ENCODE results near the gene GDPD4. TPM values are rescaled to one million over a fixed set of nuclear protein-coding genes. Genes with fewer than 3 reads are reported as not detected.

The GDPD4 gene
- total RNA-seq = not detected

DNA sequence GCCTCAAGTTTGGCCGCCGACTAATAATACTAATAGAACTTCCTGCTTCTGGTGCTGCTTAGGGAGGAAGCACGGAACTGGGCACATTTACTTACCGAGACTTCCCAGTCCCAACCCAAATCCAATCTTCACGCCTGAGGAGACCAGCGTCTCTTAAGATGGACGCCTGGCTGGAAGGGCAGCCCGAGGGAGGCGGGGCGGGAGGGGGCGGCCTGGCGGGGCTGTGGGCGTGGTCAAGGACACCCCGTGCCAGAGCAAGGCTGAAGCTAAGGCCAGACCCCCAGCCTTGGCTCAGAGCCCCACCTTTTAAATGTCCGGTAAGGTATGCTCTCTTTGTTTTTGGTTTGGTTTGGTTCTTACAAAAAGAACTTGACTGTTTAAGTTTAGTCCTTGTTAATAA lies at the start of gene GDPD4:
GDPD4 (minus strand) TSS at position 177 of the 400 bp plus-strand sequence. CDS start 16,549 bp downstream, outside the sequence.
- DNase-seq (ENCODE audit: extremely low spot score) = no peak
- TF ChIP-seq CTCF (IDR thresholded peaks at IDR 0.05) = no peak
- TF ChIP-seq POLR2AphosphoS5 (IDR thresholded peaks at IDR 0.05) = no peak
- no peak for TF ChIP-seq EP300 (IDR thresholded peaks at IDR 0.05)
- TF ChIP-seq POLR2A (IDR thresholded peaks at IDR 0.05; ENCODE audit: low read depth) = no peak
- WGBS = 90% methylated on average over 14 of the region's 15 CpGs
- Histone ChIP-seq H3K27ac (replicated peaks in 1 of 4) (no peak within 1 kb of the TSS), H3K9me3 (no peaks in the 10 kb centered on the region), H3K36me3 (no peaks in the 10 kb centered on the region), H3K27me3 (no peaks in the 10 kb centered on the region), H3K4me1 (no peaks in the 10 kb centered on the region), H3K4me3 (no peak within 1 kb of the TSS)
- intact Hi-C loops (cut with DNase I) = no loop called here

GRCh38 chr11:77347948-77348347 lies 46.5 kb upstream of the GDPD4 start:
- WGBS = 88% methylated on average over 2 of the region's 2 CpGs
- no peak for DNase-seq (ENCODE audit: extremely low spot score)
- TF ChIP-seq EP300 (IDR thresholded peaks at IDR 0.05) (no peak), POLR2A (IDR thresholded peaks at IDR 0.05; ENCODE audit: low read depth) (no peak), CTCF (IDR thresholded peaks at IDR 0.05) (no peak), POLR2AphosphoS5 (IDR thresholded peaks at IDR 0.05) (no peak)
- Histone ChIP-seq H3K36me3 (peaks cover 0 to 20% (median 0%) of the 10 kb centered on the region in 4 donors), H3K4me3 (no peak overlapping the region), H3K27me3 (no peaks in the 10 kb centered on the region), H3K27ac (replicated peaks in 1 of 4) (no peak overlapping the region), H3K9me3 (no peaks in the 10 kb centered on the region), H3K4me1 (peaks cover 6 to 24% (median 17%) of the 10 kb centered on the region in 4 donors)
- intact Hi-C loops (cut with DNase I) = no loop called here

- Histone ChIP-seq H3K36me3 (peaks cover 0 to 28% (median 0%) of the 10 kb centered on the region in 4 donors), H3K27ac (replicated peaks in 1 of 4) (no peak overlapping the region), H3K9me3 (no peaks in the 10 kb centered on the region), H3K4me1 (peaks cover 3 to 15% (median 11%) of the 10 kb centered on the region in 4 donors), H3K27me3 (no peaks in the 10 kb centered on the region), H3K4me3 (no peak overlapping the region)
- DNase-seq (ENCODE audit: extremely low spot score) = no peak
- 91% methylated on average over 2 of the region's 2 CpGs for WGBS
- TF ChIP-seq POLR2A (IDR thresholded peaks at IDR 0.05; ENCODE audit: low read depth) (no peak), EP300 (IDR thresholded peaks at IDR 0.05) (no peak), CTCF (IDR thresholded peaks at IDR 0.05) (no peak), POLR2AphosphoS5 (IDR thresholded peaks at IDR 0.05) (no peak)
- intact Hi-C loops (cut with DNase I) = no loop called here
Observed at GRCh38 chr11:77346906-77347603, 45.6 kb upstream of the GDPD4 start.

DNA sequence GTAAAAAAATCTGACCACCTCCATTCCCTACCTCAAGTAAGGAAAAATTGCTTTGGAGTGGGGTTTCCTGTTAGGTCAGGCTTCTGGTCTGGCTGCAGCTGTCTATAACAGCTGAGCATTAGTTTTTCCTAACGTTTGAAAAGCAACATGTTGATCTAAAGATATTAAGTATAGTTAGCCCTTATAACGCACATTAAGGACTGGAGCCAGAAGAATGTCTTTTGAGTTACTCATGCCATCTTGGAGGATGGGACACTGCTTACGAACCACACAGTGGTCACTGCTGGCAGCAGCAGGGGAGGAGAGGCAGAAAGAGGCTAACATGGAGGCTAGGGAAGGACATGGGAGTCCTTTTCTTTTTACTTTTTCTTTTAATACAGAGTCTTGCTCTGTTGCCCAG lies 44.1 kb upstream of the GDPD4 start:
- intact Hi-C loops (cut with DNase I) = no loop called here
- Histone ChIP-seq H3K27ac (replicated peaks in 1 of 4) (no peak overlapping the region), H3K36me3 (peaks cover 0 to 42% (median 0%) of the 10 kb centered on the region in 4 donors), H3K4me3 (no peak overlapping the region), H3K9me3 (no peaks in the 10 kb centered on the region), H3K27me3 (no peaks in the 10 kb centered on the region), H3K4me1 (peaks cover 0 to 2% (median 0%) of the 10 kb centered on the region in 4 donors)
- 68% methylated on average over 3 of the region's 3 CpGs for WGBS
- no peak for TF ChIP-seq POLR2AphosphoS5 (IDR thresholded peaks at IDR 0.05)
- no peak for TF ChIP-seq CTCF (IDR thresholded peaks at IDR 0.05)
- no peak for TF ChIP-seq EP300 (IDR thresholded peaks at IDR 0.05)
- TF ChIP-seq POLR2A (IDR thresholded peaks at IDR 0.05; ENCODE audit: low read depth) = no peak
- DNase-seq (ENCODE audit: extremely low spot score) = no peak

Data from esophagus muscularis mucosa (tissue), 4 donors.